Fibroblast of peridontal ligament (primary cell): Measurements from ENCODE around the gene PHF2.

Source experiments
- DNase-seq: peaks from one replicate; pipeline ENCODE4 v3.0.0-alpha.2; 2010; ENCODE audit errors: extremely low read depth

The PHF2 gene

DNA sequence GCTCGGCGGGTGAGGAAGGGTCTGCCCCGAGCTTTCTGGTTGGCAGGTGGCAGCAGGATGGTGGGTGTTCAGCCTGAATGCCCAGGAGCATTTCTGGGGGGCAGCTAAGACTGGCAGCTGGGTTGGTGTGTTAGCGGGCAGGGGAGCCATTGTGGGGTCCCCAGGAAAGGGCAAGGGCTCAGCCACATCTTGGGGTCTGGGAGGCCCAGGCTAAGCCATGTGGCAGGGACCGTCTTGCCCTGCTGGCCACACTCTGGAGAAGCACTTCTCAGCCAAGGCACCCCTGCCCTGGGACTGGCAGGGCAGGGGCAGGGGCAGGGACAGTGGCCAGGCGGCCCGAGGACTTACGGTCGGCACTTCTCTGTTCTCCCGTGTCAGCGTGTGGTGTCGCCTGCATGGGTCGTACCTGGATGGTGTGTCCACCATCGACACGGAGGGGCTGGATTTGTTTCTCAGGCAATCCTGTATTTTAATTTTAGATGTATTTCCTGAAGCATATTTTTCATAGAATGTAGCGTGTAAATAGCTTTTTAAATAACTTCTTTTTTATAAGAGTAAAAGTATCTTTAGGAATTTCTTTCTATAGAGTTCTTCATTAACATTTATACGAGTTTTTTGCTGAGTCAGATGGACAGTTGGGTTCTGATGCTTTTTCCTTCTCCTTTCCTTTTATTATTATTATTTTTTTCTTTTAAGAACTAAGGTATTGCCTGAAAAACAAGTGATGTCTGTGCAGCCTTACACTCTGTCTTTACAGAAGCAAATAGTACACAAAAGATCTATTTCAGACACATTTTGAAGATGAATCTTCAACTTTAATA, 102.0 kb downstream of the PHF2 start:
- DNase-seq = no peak

DNA sequence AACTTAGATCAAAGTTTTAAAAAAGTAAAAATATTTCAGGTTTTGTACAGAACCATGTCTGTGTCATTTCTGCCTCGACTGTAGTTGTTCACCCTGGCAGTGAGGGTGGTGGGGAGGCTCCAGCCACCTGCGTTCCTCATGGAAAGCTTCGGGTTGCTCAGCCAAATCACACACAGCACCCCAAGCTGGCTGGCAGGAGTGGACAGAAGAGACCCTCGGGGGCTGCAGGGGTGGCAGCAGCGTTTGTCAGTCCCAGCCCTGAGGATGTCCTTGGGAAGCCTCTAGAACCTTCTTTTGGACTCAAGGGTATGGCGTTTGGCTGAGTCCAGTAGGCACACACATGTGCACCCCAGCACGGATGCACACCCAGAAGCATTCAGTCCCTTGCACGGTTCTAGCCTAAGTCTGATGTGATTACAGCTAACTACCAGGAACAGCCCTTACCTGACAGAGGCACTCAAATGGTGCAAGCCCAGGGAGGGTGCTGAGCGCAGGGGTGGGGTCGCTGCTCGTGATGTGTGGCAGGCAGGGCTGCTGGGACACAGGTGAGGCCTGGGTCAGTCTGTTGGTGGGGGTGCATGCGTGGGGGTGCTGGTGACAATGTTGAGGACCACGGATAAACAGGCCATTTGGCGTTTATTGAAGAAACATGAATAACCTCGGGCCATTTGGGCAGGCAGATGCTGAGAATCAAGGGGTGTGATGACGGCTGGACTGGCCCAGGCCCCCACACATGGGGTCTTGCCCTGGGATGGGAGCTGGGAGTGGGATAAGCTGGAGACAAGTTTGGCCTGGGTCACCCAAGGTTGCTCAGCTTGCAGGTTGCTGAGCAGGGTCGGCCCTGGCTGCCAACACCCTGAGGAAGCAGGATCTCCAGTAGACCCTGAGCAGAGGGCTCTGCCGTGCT, 103.4 kb downstream of the PHF2 start:
- no peak for DNase-seq

DNA sequence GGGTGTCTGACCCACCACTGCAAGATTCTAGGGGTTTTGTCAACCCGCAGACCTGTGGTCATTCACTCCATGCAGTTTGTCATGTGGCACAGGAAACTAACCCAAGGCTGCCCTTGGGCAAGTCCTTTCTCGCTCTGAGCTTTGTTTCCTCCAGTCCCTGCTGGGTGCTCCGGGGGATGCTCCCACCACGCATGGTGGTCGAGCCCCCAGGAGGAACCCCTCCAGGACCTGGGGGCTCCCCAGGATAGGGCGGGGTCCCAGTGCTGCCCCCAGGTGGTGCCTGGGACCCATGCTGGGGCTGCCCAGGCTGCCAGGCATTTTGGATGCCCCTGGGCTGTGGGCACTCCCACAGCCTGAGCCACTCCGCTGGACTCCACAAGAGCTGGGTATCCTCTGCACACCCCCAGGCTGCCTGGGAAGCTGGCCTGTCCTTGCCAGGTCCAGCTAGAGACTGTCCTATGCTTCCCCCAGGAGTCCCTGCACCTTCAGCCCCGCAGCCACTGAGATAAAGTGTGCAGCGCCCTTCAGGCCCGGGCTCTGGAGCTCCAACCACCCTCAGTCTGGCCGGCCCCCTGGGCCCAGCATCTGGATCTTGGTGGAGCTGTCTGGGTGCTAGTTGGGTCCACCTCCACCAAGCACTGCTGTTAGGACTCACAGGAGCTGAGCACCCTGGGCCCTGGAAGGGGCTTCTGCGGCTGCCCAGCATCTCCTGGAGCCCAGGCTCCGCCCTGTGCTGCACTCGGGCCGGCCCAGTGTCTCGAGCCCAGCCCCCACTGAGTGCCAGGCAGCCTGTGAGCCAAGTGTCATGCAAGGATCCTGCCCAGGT, 104.3 kb downstream of the PHF2 start:
- no peak for DNase-seq

DNA sequence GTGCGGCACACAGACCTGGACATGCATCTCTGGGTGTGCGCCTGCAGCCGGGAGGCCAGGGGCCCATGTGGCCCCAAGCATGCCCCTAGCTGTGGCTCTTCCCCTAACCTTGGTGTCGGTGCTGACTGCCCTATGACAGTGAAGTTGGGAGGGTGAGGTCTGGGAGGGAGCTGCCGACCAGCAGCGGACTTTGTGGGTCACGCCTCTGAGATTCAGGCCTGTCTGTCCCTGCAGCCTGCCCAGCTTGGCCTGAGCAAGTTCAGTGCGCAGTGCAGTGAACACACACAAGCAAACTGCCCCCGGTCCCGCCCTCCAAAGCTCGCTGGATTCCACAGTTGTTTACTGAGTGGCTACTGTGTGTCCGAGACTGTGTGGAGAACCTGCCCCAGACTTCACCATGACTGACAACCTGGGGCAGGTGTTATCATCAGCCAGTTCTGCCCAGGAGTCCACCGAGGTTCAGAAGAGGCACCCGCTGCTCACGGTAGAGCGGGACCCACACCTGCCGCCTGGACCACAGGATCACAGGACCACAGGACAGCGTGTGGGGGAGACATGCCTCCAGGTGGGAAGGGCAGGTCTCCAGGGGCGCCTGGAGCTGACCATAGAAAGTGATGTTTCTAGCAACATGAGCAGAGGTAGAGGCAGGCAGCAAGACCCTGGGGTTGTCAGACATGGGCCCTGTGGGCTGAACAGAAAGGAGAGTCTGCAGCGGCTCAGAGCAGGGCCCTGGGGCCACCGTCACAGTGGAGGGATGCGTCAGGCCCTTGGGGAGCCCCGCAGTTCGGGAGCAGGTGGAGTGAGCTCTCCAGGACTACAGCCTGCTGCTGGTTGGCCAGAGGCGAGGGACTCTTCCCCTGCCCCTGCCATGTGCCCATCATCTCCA, 105.1 kb downstream of the PHF2 start:
- DNase-seq = no peak

DNA sequence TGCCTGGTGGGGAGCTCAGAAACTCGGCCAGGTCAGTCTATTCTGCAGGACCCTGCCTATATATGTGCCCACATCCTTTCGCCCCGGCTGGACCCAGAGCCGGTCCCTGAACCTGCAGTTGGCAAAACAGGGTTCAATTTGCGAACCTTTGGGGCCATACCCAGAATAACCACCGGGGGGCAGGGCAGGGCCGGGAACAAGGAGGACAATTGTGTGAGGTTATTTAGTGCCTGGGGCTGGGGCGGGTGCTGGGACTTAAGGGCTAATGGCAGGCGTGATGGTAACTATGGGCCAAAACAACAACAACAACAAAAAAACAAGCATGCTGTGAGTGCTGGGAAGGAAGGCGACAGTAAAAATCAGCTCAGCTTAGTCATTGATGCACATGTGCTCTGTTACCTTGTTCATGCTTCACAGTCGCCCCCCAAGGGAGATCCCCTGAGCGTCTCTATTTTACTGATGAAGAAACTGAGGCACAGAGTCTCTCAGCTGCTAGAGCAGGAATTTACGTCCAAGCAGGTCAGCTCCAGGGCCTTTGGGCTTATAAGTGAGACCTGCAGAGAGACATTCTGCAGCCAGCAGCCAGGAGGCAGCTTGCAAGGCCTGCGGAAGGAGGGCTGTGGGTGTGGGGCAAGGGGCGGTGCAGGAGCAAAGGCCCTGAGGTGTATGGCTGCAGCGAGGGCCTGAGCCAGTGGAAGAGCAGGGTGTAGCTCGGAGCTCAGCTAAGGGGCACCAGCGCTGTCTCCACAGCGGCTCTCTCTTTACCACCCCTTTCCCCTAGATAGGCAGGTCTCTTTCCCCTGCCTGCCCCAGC, 106.0 kb downstream of the PHF2 start:
- DNase-seq = peak; percentile 49

DNA sequence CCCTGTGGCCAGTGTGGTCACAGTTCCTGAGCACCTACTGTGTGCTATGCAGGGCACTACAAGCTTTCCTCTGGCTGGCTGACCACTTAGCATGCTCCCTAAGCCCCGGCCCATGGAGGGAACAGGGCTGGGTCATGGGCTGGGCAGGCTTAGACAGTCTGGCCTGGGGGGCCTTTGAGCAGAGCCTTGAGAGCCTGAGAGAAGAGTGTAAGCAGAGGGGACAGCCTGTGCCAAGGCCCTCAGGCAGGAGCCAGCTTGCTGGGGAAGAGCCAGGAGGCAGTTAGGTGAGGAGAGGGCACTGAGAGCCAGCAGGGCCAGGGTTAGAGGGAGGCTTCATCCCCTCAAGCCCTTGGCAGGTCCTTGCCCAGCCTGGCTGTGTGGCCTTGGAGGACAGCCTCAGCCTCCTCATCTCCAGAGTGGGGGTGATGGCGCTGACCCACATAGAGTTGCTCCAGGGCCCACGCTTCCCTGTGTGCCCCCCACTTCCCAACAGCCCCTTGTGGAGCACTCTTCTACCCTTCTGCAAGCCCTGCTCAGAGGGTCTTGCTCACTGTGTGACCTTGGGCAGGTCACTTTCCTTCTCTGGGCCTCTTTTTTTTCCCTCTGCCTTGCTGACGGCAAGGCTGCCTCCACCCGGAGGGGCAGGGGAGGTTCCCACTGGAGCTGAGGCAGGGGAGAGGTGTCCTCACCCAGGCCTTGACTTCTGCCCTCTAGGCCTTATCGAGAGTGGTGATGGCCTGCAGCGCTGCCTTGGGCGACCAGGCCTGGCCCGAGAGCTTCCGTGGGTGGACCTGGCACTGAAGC, 107.1 kb downstream of the PHF2 start:
- no peak for DNase-seq

DNA sequence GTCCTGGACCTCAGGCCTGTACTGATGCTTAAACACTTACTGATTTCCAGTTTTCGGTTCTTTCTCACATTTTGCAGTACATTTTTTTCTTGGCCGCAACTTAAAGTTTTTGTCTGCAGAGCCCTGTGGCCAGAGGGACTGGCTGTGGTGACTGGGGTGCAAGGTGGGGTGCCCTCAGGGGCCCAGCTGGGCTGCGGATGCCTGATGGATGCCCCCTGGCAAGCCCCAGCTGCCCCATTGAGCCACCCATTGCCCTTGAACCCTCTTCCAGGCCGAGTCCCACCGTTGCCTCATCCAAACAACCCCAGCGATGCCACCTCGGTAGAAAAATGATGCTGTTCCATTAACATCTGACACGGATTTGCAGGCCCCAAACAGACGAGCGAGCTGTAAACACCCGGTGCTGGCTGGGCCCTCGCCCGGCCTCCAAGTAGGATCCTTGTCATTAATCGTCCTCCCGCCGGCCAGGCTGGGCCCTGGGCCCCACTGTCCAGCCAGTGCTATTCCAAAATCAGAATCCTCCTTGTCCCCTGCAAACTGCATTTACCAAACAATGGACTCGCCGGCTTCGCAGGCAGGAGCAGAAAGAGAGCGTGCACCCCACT, 107.9 kb downstream of the PHF2 start:
- DNase-seq = no peak

DNA sequence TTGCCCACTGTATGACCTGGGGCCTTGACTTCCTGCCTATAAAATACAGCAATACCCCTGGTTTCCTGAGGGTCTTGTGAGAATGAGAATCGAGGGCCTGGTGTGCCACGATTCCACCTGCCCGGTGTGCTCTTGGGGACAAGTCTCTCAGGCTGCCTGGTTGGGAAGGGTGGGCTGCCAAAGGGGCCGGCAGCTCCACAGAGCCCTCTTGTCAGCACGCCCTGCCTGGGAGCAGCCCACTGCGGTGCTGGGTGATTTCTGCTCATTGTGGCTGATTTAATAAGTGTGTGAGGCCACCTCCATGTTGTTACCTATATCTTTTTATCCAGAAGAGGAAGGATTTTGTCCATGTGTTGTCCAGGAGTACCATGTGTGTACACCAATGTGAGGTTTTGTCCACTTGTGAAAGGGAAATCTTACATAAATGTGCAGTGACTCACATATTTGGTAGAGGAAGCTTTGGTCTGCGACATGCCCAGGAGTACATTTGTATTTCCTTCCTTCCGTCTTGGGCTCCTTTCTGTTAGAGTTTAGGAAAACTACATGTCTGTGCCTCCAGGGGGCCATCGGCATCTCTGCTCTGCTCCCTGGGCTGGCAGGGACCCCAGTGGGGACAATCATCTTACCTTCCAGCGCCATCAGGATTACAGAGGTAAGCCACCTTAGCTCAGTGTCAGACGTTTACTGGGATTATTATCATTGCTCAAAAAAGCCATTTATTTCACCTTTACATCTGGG, 108.6 kb downstream of the PHF2 start:
- DNase-seq = peak; percentile 19

DNA sequence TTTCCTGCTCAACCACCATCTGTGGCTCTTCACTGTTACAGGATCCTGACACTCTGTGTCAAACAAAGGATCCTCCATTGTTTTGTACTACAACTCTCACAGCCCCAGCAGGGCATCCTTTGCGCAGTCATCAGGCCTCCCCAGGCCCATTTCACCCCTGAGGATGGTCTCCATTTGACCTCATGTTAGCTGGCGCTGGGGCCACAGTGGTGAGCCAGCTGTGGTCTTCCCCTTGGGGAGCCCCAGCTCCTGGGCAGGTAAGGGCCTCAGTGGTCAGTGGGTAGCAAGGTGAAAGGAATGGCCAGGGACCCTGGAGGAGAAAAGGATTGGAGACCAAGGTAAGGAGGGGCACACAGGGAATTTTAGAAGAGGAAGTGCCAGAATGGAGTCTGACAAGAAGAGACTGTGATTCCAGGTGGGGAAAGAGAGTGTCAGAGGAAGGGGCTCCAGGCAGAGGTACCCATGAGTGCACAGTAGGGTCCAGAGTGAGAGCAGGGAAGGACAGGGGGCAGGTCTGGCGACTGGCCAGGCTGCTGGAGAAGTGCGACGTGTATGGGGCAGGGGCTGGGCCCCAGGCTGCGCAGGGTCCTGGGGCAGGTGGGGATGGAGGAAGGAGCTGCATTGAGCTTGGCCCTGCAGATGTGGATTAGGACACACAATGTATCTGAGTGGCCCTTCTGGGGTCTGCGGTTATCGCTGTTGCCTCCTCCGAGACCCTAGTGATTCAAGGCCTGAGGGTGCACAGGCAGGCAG, 109.9 kb downstream of the PHF2 start:
- DNase-seq = no peak

DNA sequence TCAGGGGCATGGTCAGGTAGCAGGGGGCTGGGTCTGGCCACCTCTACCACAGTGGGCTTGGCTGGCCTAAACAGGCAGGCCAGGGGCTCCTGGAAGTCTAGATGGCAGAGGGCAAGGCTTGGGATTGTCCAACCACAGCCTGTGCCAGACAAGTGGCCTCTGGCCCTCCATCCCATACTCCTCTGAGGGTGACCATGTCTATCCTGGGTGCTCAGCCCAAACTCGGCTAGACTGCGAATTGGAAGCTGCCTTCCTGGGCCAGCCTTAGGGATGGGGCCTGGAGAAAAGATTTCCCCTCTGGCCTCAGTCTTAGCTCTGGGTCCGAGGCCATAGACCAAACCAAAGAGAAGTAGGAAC, 110.5 kb downstream of the PHF2 start:
- no peak for DNase-seq

DNA sequence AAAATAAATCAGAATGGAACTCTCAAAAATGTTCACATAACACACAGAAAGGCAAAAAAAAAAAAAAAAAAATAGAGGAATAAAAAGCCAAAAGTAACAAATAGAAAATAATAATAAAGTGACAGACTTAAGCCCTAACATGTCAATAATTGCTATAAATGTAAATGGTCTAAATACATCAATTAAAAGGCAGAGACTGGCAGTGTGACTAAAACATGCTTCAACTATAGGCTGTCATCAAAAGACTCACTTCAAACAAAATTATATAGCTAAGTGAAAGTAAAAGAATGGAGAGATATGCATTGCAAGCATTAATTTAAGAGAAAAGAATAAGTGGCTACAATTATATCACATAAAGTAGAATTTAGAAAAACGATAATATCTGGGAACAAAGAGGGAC, 114.2 kb downstream of the PHF2 start:
- DNase-seq = no peak

DNA sequence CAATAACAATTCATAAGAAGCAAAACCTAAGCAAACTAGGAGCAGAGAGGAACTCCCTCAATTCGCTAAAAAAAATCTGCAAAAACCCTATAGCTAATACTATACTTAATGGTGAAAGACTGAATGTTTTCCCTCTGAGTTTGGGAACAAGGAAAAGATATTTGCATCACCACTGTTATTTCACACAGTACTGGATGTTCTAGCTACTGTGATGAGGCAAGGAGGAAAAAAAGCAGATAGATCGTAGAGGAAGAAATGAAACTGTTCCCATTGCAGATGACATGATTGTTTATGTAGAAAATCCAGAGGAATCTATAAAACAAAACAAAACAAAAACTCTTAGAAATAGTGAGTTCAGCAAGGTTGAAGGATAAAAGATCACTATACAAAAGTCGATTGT, 116.7 kb downstream of the PHF2 start:
- no peak for DNase-seq

DNA sequence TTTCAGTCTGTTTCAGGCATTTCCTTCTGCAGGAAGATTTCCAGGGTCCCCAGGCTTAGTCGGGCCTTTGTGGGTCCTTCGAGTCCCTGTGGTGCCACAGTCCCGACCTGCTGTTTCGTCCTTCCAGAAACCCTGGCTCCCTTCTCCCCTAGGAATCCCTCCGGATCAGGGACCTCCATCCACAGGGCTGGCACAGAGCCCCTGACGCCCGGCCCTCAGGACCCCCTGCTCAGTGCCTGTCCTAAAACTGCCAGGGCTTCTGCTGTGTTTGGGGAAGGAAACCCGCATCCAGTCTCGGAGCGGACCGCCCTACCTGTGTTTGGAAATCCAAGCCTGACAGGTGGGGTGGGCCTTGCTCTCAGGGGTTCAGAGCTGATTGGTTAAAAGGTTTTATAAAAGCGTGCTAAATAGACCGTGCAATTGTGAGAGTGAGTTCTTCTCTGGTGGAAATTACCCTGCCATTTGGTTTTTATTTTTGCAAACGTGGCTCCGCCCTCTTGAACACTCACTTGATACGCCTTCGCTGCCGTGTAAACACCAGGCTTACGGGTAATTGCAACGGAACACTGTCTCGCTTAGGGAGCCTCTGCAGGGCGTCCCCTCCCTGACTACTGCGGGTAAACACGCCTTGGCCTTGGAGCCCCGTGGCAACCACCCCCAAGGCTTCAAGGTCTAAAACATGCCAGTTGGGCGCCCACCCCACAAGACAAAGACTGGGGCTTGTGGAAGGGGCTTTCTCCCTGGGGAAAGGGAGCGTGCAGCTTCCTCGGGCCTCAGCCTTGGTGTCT, 121.2 kb downstream of the PHF2 start:
- peak; percentile 26 for DNase-seq

DNA sequence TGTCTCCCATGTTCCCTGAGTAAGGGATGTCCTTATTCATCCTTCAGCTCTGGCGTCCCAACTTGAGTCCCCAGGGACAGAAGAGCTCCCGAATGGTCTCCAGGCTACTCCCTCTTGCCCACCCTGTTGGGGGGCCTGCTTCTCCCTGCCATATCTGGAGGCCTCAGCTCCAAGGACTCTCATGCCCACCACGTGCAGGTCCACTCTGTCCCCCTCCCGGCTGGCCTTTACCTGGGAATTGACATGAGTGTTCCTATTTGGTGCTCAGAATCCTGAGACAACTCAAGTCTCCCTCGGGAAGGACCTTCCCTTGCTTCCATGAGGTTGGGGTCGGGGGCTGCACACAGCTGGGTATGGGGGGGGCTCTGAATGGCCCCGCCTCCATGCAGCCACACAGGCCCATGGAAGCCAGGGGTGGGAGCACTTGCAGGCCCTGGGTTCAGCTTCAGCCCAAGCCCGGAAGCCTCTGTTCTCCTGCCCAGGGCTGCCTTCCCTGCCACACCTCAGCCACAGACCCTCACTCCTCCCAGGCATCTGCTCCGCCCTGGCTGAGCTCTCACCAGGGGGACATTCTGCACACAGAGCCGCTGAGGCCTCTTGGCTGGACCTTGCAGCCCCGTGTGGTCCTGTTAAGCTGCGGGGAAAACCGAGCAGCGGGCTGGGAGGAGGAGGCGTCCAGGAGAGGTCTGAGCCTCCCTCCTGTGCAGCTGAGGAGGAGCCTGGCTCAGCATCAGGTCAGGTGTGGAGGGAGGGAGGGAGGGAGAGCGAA, 121.9 kb downstream of the PHF2 start:
- DNase-seq = no peak

DNA sequence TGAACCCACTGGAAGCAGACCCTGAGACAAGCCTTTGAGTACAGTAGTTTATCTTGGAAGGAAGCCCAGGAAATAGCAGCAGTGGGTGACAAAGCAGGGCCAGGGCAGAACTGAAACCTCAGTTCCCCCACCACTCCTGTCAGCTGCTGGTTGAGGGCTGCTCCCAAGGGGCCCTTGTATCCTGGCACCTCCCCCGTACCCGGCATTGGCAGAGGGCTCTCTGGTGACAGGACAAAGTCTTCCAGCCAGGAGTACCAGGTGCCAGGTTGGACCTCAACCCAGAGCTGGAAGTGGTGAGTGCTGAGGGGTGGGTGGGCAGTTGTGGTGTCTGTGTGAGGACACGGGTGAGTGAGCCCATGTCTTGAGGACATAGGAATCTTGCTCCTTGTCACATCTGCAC, 123.3 kb downstream of the PHF2 start:
- DNase-seq = no peak
